HepG2 (cell line): Measurements from ENCODE around the gene CCDC157. TPM values are rescaled to one million over a fixed set of nuclear protein-coding genes. Genes with fewer than 3 reads are reported as not detected.

Experiments used
- ATM ChIP-seq: fragments of 450-650 bp; IDR thresholded peaks from 2 replicates; pipeline ENCODE4 v1.7.1; 2017; ENCODE audit warnings: mild to moderate bottlenecking, borderline replicate concordance
- HCFC1 ChIP-seq: fragments of 150-350 bp; IDR thresholded peaks from 2 replicates; pipeline ENCODE4 v1.6.1; 2014; ENCODE audit warnings: low read depth, low read length
- ZNF574 ChIP-seq: sonication (generic); formaldehyde crosslinking; IDR thresholded peaks from 2 replicates; pipeline ENCODE4 v1.4.0; 2020; ENCODE audit warnings: missing genetic modification reagents
- ZNF646 ChIP-seq: sonication (generic); formaldehyde crosslinking; IDR thresholded peaks from 2 replicates; pipeline ENCODE4 v1.9.0; 2021; ENCODE audit warnings: mild to moderate bottlenecking, missing genetic modification reagents
- polyA plus RNA-seq, 8 experiments: library from polyadenylated mRNA; depleted of rRNA in 3 of 8; stranded (reverse) in 7 of 8; unstranded in 1 of 8; fragments of >200 nt; fragmentation: Illumina TruSeq in 4 of 8; extraction: Trizol in 4 of 8; gene quantifications; 2 replicates each; pipeline versions ENCODE4 v1.2.1 to v1.2.3, GENCODE V29; 2011 to 2016; ENCODE audit warnings: low read depth in 4 of 8, missing spikeins in 1 of 8, mixed read lengths in 1 of 8; ENCODE audit not compliant: insufficient read depth in 1 of 8
- total RNA-seq, 5 experiments: library from RNA; depleted of rRNA; stranded (reverse); fragments of >200 nt; fragmentation: Illumina TruSeq; extraction: Trizol; gene quantifications; 2 replicates each; pipeline ENCODE4 v1.2.3, GENCODE V29; 2016; ENCODE audit warnings: low read depth in 1 of 5
- TF ChIP-seq, protein P1 (sequence below): sonication (generic); formaldehyde crosslinking; conservative IDR thresholded peaks from 2 replicates; pipeline ENCODE4 v1.8.1; 2023; ENCODE audit warnings: missing genetic modification reagents
- TF ChIP-seq, protein P2 (sequence below): sonication (generic); formaldehyde crosslinking; IDR thresholded peaks from 2 replicates; pipeline ENCODE4 v1.4.0; 2020; ENCODE audit warnings: mild to moderate bottlenecking, missing genetic modification reagents, borderline replicate concordance
- TF ChIP-seq, protein P3 (sequence below): sonication (generic); formaldehyde crosslinking; IDR thresholded peaks from 2 replicates; pipeline ENCODE4 v1.5.0; 2020; ENCODE audit warnings: mild to moderate bottlenecking, missing genetic modification reagents

Gene CCDC157
- total and polyA plus RNA-seq, 2 of the 13 experiments (the other 11 are each of a cell fraction or from before 2014, with no cell fraction given), result 1.4 to 1.6 TPM

DNA sequence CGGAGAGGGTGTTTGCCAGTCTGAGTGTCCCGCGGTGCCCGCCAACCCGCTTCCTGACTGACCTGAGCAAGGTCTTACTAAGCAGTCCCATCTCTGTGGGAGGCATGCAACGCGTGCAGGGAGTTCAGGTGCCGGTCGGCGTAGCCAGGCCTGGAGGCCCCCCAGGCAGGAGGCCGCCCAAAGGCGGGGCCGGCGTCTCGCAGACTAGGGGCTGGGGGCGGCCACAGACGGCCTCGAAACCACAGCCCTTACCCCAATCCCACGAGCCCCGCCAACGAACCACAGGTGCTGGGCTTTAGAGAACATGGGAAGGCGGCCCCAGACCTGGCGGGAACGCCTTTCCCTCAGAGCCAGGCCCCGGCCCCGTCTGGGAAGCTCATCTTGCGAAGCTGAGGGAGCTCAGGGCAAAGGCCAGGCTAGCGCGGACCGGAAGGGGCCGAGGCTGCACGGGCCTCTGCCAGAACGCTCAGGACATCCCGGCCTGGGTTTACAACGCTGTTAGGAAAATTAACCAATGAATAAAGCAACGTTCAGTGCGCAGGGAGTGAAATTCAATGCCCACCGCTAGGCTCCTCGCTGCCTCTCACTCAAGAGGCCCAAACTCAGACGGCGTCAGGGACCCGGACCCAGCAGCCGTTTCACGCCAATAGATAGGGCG lies 66.6 kb downstream of the CCDC157 start (continued):
- TF ChIP-seq, protein P1, sequence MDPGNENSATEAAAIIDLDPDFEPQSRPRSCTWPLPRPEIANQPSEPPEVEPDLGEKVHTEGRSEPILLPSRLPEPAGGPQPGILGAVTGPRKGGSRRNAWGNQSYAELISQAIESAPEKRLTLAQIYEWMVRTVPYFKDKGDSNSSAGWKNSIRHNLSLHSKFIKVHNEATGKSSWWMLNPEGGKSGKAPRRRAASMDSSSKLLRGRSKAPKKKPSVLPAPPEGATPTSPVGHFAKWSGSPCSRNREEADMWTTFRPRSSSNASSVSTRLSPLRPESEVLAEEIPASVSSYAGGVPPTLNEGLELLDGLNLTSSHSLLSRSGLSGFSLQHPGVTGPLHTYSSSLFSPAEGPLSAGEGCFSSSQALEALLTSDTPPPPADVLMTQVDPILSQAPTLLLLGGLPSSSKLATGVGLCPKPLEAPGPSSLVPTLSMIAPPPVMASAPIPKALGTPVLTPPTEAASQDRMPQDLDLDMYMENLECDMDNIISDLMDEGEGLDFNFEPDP, result 0 out of 2 replicates have a peak, but pooled peaks have one; percentile 64
- TF ChIP-seq ZNF646 (no peak), HCFC1 (no peak), ZNF574 (CRISPR knock-in tag) (no peak), ATM (no peak)
- TF ChIP-seq, protein P2, sequence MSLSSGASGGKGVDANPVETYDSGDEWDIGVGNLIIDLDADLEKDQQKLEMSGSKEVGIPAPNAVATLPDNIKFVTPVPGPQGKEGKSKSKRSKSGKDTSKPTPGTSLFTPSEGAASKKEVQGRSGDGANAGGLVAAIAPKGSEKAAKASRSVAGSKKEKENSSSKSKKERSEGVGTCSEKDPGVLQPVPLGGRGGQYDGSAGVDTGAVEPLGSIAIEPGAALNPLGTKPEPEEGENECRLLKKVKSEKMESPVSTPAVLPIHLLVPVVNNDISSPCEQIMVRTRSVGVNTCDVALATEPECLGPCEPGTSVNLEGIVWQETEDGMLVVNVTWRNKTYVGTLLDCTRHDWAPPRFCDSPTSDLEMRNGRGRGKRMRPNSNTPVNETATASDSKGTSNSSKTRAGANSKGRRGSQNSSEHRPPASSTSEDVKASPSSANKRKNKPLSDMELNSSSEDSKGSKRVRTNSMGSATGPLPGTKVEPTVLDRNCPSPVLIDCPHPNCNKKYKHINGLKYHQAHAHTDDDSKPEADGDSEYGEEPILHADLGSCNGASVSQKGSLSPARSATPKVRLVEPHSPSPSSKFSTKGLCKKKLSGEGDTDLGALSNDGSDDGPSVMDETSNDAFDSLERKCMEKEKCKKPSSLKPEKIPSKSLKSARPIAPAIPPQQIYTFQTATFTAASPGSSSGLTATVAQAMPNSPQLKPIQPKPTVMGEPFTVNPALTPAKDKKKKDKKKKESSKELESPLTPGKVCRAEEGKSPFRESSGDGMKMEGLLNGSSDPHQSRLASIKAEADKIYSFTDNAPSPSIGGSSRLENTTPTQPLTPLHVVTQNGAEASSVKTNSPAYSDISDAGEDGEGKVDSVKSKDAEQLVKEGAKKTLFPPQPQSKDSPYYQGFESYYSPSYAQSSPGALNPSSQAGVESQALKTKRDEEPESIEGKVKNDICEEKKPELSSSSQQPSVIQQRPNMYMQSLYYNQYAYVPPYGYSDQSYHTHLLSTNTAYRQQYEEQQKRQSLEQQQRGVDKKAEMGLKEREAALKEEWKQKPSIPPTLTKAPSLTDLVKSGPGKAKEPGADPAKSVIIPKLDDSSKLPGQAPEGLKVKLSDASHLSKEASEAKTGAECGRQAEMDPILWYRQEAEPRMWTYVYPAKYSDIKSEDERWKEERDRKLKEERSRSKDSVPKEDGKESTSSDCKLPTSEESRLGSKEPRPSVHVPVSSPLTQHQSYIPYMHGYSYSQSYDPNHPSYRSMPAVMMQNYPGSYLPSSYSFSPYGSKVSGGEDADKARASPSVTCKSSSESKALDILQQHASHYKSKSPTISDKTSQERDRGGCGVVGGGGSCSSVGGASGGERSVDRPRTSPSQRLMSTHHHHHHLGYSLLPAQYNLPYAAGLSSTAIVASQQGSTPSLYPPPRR, result peak; percentile 44; the same call in 1 of the 2 replicates
- TF ChIP-seq, protein P3, sequence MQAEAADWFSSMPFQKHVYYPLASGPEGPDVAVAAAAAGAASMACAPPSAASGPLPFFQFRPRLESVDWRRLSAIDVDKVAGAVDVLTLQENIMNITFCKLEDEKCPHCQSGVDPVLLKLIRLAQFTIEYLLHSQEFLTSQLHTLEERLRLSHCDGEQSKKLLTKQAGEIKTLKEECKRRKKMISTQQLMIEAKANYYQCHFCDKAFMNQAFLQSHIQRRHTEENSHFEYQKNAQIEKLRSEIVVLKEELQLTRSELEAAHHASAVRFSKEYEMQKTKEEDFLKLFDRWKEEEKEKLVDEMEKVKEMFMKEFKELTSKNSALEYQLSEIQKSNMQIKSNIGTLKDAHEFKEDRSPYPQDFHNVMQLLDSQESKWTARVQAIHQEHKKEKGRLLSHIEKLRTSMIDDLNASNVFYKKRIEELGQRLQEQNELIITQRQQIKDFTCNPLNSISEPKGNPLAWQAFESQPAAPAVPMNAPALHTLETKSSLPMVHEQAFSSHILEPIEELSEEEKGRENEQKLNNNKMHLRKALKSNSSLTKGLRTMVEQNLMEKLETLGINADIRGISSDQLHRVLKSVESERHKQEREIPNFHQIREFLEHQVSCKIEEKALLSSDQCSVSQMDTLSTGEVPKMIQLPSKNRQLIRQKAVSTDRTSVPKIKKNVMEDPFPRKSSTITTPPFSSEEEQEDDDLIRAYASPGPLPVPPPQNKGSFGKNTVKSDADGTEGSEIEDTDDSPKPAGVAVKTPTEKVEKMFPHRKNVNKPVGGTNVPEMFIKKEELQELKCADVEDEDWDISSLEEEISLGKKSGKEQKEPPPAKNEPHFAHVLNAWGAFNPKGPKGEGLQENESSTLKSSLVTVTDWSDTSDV (CRISPR knock-in tag), result peak; percentile 82; the same call in 1 of the 2 replicates
